DOHH2 (cell line): ENCODE results near the gene GYPA.

ENCODE experiments used
- EZH2phosphoT487 ChIP-seq: fragments of 200-600 bp; sonication (generic); IDR thresholded peaks from 2 replicates; pipeline ENCODE4 v1.6.1; 2017; ENCODE audit warnings: borderline replicate concordance, mild to moderate bottlenecking, antibody characterized with exemption, low read length, moderate library complexity, mixed read lengths
- TF ChIP-seq, protein P1 (sequence below): fragments of 200-600 bp; sonication (generic); IDR thresholded peaks from one replicate; pipeline ENCODE4 v1.5.1; 2014; ENCODE audit warnings: antibody characterized with exemption, mild to moderate bottlenecking, low read depth, low read length; ENCODE audit not compliant: poor library complexity, severe bottlenecking

- TF ChIP-seq, protein P1, sequence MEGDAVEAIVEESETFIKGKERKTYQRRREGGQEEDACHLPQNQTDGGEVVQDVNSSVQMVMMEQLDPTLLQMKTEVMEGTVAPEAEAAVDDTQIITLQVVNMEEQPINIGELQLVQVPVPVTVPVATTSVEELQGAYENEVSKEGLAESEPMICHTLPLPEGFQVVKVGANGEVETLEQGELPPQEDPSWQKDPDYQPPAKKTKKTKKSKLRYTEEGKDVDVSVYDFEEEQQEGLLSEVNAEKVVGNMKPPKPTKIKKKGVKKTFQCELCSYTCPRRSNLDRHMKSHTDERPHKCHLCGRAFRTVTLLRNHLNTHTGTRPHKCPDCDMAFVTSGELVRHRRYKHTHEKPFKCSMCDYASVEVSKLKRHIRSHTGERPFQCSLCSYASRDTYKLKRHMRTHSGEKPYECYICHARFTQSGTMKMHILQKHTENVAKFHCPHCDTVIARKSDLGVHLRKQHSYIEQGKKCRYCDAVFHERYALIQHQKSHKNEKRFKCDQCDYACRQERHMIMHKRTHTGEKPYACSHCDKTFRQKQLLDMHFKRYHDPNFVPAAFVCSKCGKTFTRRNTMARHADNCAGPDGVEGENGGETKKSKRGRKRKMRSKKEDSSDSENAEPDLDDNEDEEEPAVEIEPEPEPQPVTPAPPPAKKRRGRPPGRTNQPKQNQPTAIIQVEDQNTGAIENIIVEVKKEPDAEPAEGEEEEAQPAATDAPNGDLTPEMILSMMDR, result no peak
- TF ChIP-seq EZH2phosphoT487, result no peak
Observed at GRCh38 chr4:144189121-144189520, 48.6 kb upstream of the GYPA start.
